Liver (tissue), 3 donors: ENCODE measurements around the gene LIMCH1.

Experiments
- EGR1 ChIP-seq, 2 donors: IDR thresholded peaks; 2 replicates each; pipeline ENCODE4 v1.6.1; 2016 to 2018; ENCODE audit warnings: antibody characterized with exemption in 2 of 2, low read depth in 2 of 2
- FOXA1 ChIP-seq: IDR thresholded peaks from 2 replicates; pipeline ENCODE4 v1.6.1; 2016; ENCODE audit warnings: antibody characterized with exemption
- GABPA ChIP-seq, 2 donors: IDR thresholded peaks in 1 of 2; conservative IDR thresholded peaks in 1 of 2; 2 replicates each; pipeline ENCODE4 v1.6.1; 2016; ENCODE audit warnings: antibody characterized with exemption in 2 of 2, mild to moderate bottlenecking in 1 of 2, moderate library complexity in 1 of 2
- HNF4G ChIP-seq: IDR thresholded peaks from 2 replicates; pipeline ENCODE4 v1.6.1; 2016; ENCODE audit warnings: antibody characterized with exemption
- JUND ChIP-seq, 2 donors: IDR thresholded peaks; 2 replicates each; pipeline ENCODE4 v1.6.1; 2016; ENCODE audit warnings: antibody characterized with exemption in 2 of 2
- RAD21 ChIP-seq, 2 donors: IDR thresholded peaks; 2 replicates each; pipeline ENCODE4 v1.6.1; 2016; ENCODE audit warnings: antibody characterized with exemption in 2 of 2, mild to moderate bottlenecking in 2 of 2
- TAF1 ChIP-seq: conservative IDR thresholded peaks from 2 replicates; pipeline ENCODE4 v1.6.1; 2016; ENCODE audit warnings: antibody characterized with exemption, mild to moderate bottlenecking
- YY1 ChIP-seq: IDR thresholded peaks from 2 replicates; pipeline ENCODE4 v1.6.1; 2016; ENCODE audit warnings: antibody characterized with exemption, mild to moderate bottlenecking
- TF ChIP-seq, protein P1 (sequence below): IDR thresholded peaks from 2 replicates; pipeline ENCODE4 v1.6.1; 2016; ENCODE audit warnings: antibody characterized with exemption
- TF ChIP-seq, protein P2 (sequence below): fragments of 150-350 bp; IDR thresholded peaks from 2 replicates; pipeline ENCODE4 v1.5.1; 2017; ENCODE audit warnings: improper control_type of control experiment, low read depth, low read length; ENCODE audit not compliant: missing input control
- TF ChIP-seq, protein P3 (sequence below): IDR thresholded peaks from 2 replicates; pipeline ENCODE4 v1.6.1; 2016; ENCODE audit warnings: antibody characterized with exemption
- TF ChIP-seq, protein P4 (sequence below): IDR thresholded peaks from 2 replicates; pipeline ENCODE4 v1.6.1; 2016; ENCODE audit warnings: antibody characterized with exemption, mild to moderate bottlenecking
- donor health status: healthy.
- donor health status: healthy.

DNA sequence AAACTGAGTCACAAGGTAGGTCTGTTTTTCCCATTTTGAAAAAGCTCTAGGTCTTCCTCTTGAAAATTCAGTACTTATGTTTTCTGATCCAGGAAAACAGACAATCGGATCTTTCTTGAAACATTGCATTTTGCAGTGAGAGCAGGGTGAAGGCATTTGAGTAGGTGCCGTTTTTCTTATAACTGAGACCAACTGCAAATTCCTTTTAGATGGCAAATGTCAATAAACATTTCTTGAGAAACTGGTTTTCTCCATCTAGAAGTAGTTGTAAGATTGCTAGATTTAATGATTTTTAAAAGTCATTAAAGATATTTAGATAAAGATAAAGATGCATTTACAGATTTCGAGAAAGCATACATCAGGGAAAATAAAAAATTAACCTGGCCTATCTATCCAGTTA, 118.1 kb downstream of the LIMCH1 start:
- TF ChIP-seq, protein P1, sequence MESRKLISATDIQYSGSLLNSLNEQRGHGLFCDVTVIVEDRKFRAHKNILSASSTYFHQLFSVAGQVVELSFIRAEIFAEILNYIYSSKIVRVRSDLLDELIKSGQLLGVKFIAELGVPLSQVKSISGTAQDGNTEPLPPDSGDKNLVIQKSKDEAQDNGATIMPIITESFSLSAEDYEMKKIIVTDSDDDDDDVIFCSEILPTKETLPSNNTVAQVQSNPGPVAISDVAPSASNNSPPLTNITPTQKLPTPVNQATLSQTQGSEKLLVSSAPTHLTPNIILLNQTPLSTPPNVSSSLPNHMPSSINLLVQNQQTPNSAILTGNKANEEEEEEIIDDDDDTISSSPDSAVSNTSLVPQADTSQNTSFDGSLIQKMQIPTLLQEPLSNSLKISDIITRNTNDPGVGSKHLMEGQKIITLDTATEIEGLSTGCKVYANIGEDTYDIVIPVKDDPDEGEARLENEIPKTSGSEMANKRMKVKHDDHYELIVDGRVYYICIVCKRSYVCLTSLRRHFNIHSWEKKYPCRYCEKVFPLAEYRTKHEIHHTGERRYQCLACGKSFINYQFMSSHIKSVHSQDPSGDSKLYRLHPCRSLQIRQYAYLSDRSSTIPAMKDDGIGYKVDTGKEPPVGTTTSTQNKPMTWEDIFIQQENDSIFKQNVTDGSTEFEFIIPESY: no peak
- TF ChIP-seq, protein P2, sequence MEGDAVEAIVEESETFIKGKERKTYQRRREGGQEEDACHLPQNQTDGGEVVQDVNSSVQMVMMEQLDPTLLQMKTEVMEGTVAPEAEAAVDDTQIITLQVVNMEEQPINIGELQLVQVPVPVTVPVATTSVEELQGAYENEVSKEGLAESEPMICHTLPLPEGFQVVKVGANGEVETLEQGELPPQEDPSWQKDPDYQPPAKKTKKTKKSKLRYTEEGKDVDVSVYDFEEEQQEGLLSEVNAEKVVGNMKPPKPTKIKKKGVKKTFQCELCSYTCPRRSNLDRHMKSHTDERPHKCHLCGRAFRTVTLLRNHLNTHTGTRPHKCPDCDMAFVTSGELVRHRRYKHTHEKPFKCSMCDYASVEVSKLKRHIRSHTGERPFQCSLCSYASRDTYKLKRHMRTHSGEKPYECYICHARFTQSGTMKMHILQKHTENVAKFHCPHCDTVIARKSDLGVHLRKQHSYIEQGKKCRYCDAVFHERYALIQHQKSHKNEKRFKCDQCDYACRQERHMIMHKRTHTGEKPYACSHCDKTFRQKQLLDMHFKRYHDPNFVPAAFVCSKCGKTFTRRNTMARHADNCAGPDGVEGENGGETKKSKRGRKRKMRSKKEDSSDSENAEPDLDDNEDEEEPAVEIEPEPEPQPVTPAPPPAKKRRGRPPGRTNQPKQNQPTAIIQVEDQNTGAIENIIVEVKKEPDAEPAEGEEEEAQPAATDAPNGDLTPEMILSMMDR: no peak
- TF ChIP-seq RAD21 (IDR thresholded peaks at IDR 0.05) (no peak), YY1 (no peak), TAF1 (no peak), FOXA1 (no peak), GABPA (IDR thresholded peaks at IDR 0.05 in 1 of 2, conservative IDR thresholded peaks at IDR 0.05 in 1 of 2) (no peak), JUND (IDR thresholded peaks at IDR 0.05) (no peak), EGR1 (IDR thresholded peaks at IDR 0.05; ENCODE audit: low read depth in 2 of 2) (no peak), HNF4G (no peak)
- TF ChIP-seq, protein P3, sequence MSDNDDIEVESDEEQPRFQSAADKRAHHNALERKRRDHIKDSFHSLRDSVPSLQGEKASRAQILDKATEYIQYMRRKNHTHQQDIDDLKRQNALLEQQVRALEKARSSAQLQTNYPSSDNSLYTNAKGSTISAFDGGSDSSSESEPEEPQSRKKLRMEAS: no peak
- TF ChIP-seq, protein P4, sequence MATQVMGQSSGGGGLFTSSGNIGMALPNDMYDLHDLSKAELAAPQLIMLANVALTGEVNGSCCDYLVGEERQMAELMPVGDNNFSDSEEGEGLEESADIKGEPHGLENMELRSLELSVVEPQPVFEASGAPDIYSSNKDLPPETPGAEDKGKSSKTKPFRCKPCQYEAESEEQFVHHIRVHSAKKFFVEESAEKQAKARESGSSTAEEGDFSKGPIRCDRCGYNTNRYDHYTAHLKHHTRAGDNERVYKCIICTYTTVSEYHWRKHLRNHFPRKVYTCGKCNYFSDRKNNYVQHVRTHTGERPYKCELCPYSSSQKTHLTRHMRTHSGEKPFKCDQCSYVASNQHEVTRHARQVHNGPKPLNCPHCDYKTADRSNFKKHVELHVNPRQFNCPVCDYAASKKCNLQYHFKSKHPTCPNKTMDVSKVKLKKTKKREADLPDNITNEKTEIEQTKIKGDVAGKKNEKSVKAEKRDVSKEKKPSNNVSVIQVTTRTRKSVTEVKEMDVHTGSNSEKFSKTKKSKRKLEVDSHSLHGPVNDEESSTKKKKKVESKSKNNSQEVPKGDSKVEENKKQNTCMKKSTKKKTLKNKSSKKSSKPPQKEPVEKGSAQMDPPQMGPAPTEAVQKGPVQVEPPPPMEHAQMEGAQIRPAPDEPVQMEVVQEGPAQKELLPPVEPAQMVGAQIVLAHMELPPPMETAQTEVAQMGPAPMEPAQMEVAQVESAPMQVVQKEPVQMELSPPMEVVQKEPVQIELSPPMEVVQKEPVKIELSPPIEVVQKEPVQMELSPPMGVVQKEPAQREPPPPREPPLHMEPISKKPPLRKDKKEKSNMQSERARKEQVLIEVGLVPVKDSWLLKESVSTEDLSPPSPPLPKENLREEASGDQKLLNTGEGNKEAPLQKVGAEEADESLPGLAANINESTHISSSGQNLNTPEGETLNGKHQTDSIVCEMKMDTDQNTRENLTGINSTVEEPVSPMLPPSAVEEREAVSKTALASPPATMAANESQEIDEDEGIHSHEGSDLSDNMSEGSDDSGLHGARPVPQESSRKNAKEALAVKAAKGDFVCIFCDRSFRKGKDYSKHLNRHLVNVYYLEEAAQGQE: no peak
